DOHH2 (cell line): ENCODE results near the gene IL2RG.

Experiments
- H3F3A ChIP-seq: fragments of 200-600 bp; sonication (generic), shearing (Covaris generic); 2 replicates; pipeline ENCODE4 v1.6.0; 2016; ENCODE audit warnings: antibody characterized with exemption, mild to moderate bottlenecking; ENCODE audit not compliant: control insufficient read depth, insufficient read depth
- H3K27ac ChIP-seq: fragments of 200-600 bp; sonication (generic); 2 replicates; pipeline ENCODE4 v1.5.1; 2014; ENCODE audit warnings: low read depth, mild to moderate bottlenecking, low read length, moderate library complexity
- H3K27me3 ChIP-seq: fragments of 200-600 bp; sonication (generic); 2 replicates; pipeline ENCODE4 v1.6.1; 2014; ENCODE audit warnings: mild to moderate bottlenecking, low read length, mixed read lengths; ENCODE audit not compliant: control insufficient read depth
- H3K36me3 ChIP-seq: fragments of 200-600 bp; sonication (generic); 2 replicates; pipeline ENCODE4 v1.6.1; 2014; ENCODE audit warnings: mild to moderate bottlenecking, low read length, moderate library complexity, mixed read lengths; ENCODE audit not compliant: control insufficient read depth
- H3K4me1 ChIP-seq: fragments of 200-600 bp; sonication (generic); 2 replicates; pipeline ENCODE4 v1.6.1; 2014; ENCODE audit warnings: mild to moderate bottlenecking, low read length, mixed read lengths; ENCODE audit not compliant: control insufficient read depth
- H3K4me2 ChIP-seq: fragments of 200-600 bp; sonication (generic); 2 replicates; pipeline ENCODE4 v1.6.0; 2014; ENCODE audit warnings: mild to moderate bottlenecking, low read length, moderate library complexity
- H3K4me3 ChIP-seq: fragments of 200-600 bp; sonication (generic); 2 replicates; pipeline ENCODE4 v1.5.1; 2014; ENCODE audit warnings: mild to moderate bottlenecking, low read length, mixed read lengths
- H3K79me2 ChIP-seq: fragments of 200-600 bp; sonication (generic); 2 replicates; pipeline ENCODE4 v1.6.1; 2014; ENCODE audit warnings: mild to moderate bottlenecking, low read length, mixed read lengths; ENCODE audit not compliant: control insufficient read depth
- H3K9me2 ChIP-seq: fragments of 200-600 bp; sonication (generic); replicated peaks from 2 replicates; pipeline ENCODE4 v1.6.1; 2014; ENCODE audit warnings: mild to moderate bottlenecking, low read length, mixed read lengths; ENCODE audit not compliant: control insufficient read depth
- H3K9me3 ChIP-seq: fragments of 200-600 bp; sonication (generic); 2 replicates; pipeline ENCODE4 v1.6.1; 2014; ENCODE audit warnings: antibody characterized with exemption, low read length, mixed read lengths; ENCODE audit not compliant: control insufficient read depth, insufficient read depth
- H4K20me1 ChIP-seq: fragments of 200-600 bp; sonication (generic); 2 replicates; pipeline ENCODE4 v1.6.0; 2014; ENCODE audit warnings: low read depth, mild to moderate bottlenecking, antibody characterized with exemption, low read length, moderate library complexity; ENCODE audit not compliant: control insufficient read depth, insufficient read depth
- CTCF ChIP-seq: fragments of 200-600 bp; sonication (generic); IDR thresholded peaks from one replicate; pipeline ENCODE4 v1.5.1; 2014; ENCODE audit warnings: antibody characterized with exemption, mild to moderate bottlenecking, low read depth, low read length; ENCODE audit not compliant: poor library complexity, severe bottlenecking
- EZH2phosphoT487 ChIP-seq: fragments of 200-600 bp; sonication (generic); IDR thresholded peaks from 2 replicates; pipeline ENCODE4 v1.6.1; 2017; ENCODE audit warnings: borderline replicate concordance, mild to moderate bottlenecking, antibody characterized with exemption, low read length, moderate library complexity, mixed read lengths

Gene IL2RG

DNA sequence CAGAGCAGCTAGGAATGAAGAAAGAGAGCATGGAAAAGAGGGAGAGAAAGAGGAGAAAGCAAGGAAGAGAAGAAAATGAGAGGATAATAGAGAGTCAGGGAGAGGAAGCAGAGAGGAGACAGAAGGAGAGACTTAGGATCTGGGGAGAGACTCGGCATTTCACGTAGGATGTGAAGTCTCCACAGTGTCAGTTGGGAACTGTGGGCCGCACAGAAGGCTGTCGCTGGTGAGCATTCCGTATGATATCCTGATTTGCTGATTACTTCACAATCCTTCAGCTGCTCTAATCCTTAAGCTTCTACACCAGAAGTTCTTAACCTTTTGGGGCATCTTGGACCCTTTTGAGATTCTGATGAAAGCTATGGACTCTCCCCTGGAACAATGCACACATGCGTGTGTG lies 47.2 kb upstream of the IL2RG start:
- Histone ChIP-seq H4K20me1 (no peaks in the 10 kb centered on the region), H3K4me1 (no peaks in the 10 kb centered on the region), H3K79me2 (no peaks in the 10 kb centered on the region), H3K4me3 (no peak overlapping the region), H3K9me2 (no peaks in the 10 kb centered on the region), H3K4me2 (no peak overlapping the region), H3K9me3 (no peaks in the 10 kb centered on the region), H3K36me3 (no peaks in the 10 kb centered on the region), H3K27ac (no peak overlapping the region), H3K27me3 (no peaks in the 10 kb centered on the region), H3F3A (no peaks in the 10 kb centered on the region)
- TF ChIP-seq EZH2phosphoT487 (no peak), CTCF (no peak)

DNA sequence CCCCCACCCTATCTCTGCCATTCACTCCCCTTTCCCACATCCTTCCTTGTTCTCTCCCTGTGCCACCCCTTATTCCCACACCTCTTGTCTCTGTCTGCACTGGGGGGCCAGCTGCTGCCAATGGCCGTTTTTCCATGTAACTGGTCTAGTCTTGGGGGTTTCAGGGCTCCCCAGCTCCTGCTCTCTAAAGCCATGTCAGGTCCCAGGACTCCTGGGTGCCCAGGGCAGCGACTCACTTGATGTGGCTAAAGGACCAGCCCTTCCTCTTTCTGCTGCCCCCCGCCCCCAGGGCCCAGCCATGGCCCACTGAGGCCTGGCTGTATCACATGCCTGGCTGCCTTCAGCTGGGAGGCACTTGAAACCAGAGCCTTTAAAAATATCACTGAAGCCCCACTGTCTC lies 43.3 kb upstream of the IL2RG start:
- Histone ChIP-seq H3K27ac (no peak overlapping the region), H4K20me1 (no peaks in the 10 kb centered on the region), H3K9me2 (no peaks in the 10 kb centered on the region), H3K4me3 (no peak overlapping the region), H3K4me1 (no peaks in the 10 kb centered on the region), H3K9me3 (no peaks in the 10 kb centered on the region), H3K27me3 (no peaks in the 10 kb centered on the region), H3K79me2 (no peaks in the 10 kb centered on the region), H3K4me2 (no peak overlapping the region), H3F3A (no peaks in the 10 kb centered on the region), H3K36me3 (no peaks in the 10 kb centered on the region)
- TF ChIP-seq CTCF = no peak
- no peak for TF ChIP-seq EZH2phosphoT487

GRCh38 chrX:71154196-71154595 lies 42.8 kb upstream of the IL2RG start:
- Histone ChIP-seq H3F3A (no peaks in the 10 kb centered on the region), H3K4me1 (no peaks in the 10 kb centered on the region), H3K27ac (no peak overlapping the region), H3K9me2 (no peaks in the 10 kb centered on the region), H3K36me3 (no peaks in the 10 kb centered on the region), H3K4me3 (no peak overlapping the region), H3K27me3 (no peaks in the 10 kb centered on the region), H3K9me3 (no peaks in the 10 kb centered on the region), H3K4me2 (no peak overlapping the region), H3K79me2 (no peaks in the 10 kb centered on the region), H4K20me1 (no peaks in the 10 kb centered on the region)
- TF ChIP-seq CTCF (no peak), EZH2phosphoT487 (no peak)

DNA sequence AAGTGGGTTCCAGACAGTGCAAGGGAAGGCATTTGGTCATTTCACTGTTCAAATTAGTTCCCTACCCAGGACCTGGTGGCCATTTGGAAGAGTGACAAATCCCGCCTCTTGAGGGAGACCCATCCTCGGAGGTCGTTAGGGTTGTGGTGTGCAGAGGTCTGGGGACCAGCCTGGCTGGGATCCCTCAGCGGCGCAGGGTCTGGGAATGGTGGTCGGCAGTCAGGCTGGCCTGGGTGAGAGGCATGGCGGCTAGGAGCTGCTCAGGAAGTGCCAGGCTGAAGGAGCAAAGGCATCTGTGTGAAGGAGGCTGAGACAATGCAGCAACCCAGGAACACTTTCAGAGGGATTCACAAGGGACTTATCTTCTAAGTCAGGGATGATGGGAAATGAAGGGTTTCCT lies 40.0 kb upstream of the IL2RG start:
- no peaks in the 10 kb centered on the region for H3K79me2 ChIP-seq
- no peak overlapping the region for H3K27ac ChIP-seq
- H4K20me1 ChIP-seq = no peaks in the 10 kb centered on the region
- H3K4me2 ChIP-seq = no peak overlapping the region
- H3K9me2 ChIP-seq = no peaks in the 10 kb centered on the region
- no peaks in the 10 kb centered on the region for H3F3A ChIP-seq
- H3K36me3 ChIP-seq = no peaks in the 10 kb centered on the region
- no peaks in the 10 kb centered on the region for H3K9me3 ChIP-seq
- TF ChIP-seq CTCF (no peak), EZH2phosphoT487 (no peak)
- H3K4me1 ChIP-seq = no peaks in the 10 kb centered on the region; the same call in 1 of the 2 replicates
- no peak overlapping the region for H3K4me3 ChIP-seq
- no peaks in the 10 kb centered on the region for H3K27me3 ChIP-seq
